Smooth muscle cell of the umbilical artery (primary cell): ENCODE measurements around the gene ZNF100. TPM values are rescaled to one million over a fixed set of nuclear protein-coding genes. Genes with fewer than 3 reads are reported as not detected.

Source experiments
- total RNA-seq: library from RNA; depleted of rRNA; stranded (reverse); fragments of >200 nt; gene quantifications from 2 replicates; pipeline ENCODE4 v1.2.3, GENCODE V29; 2014

ZNF100 gene
- 0.89 and 3.7 TPM in 2 replicates for total RNA-seq

GRCh38 chr19:21767065-21767800, at the start of gene ZNF100:
ZNF100 (minus strand) TSS chr19:21767579; CDS start chr19:21767429, 150 bp downstream.

Other genes with a start within 250 kb of the ZNF100 start
- 3.6 and 7.2 TPM in 2 replicates for gene ZNF43, start 68.6 kb upstream of the ZNF100 start, total RNA-seq
- under 0.01 TPM in 1 of 2 replicates, not detected in the other for gene ZNF208, start 243.4 kb upstream of the ZNF100 start, total RNA-seq